ENCODE results near the gene TMEM203. TPM values are rescaled to one million over a fixed set of nuclear protein-coding genes. Genes with fewer than 3 reads are reported as not detected.
A peak's percentile ranks its signal among the peaks of the same experiment; 100 is the strongest.
"Not testable (repeated sequence)": the region's sequence is repeated elsewhere in the genome, so short reads cannot be mapped to it uniquely, and the experiment has no call there.

TMEM203 gene
- total RNA-seq, 1 donor from 2014 or later = 34.1 TPM

- Mint-ChIP-seq H3K36me3 (ENCODE audit: low read depth) (peaks cover 25% of the 10 kb centered on the region), H3K27me3 (no peaks in the 10 kb centered on the region), H3K27ac (peak within 1 kb of the TSS; percentile 93), H3K9me3 (no peaks in the 10 kb centered on the region), H3K4me1 (peaks cover 50% of the 10 kb centered on the region), H3K4me3 (peak within 1 kb of the TSS; percentile 88)
- no peak for TF ChIP-seq CTCF (IDR thresholded peaks at IDR 0.05)
- ChIA-PET CTCF (interaction anchor here (1.3 to 1.6 kb wide), 3 partner anchors 22 to 194 kb away, joined by 3 to 6 read pairs (median 4); partner anchors contain the start of gene NPDC1), POLR2A (interaction anchor here (0.6 to 6.2 kb wide), 64 partner anchors 9 to 837 kb away, joined by 3 to 160 read pairs (median 4); partner anchors contain the start of genes ABCA2, AJM1, ANAPC2 and ARRDC1)
- DNase-seq (peak; percentile 95), ATAC-seq (ENCODE audit: low read depth) (peak; percentile 75)
- intact Hi-C loops (cut with micrococcal nuclease) = loop anchor here (1.0 to 5.0 kb wide), 10 partner anchors 14 to 450 kb away; partner anchors contain the start of genes EXD3, NDOR1, NELFB and NOXA1
Observed at GRCh38 chr9:137240841-137241489, 35.5 kb upstream of the TMEM203 start, which contains the start of gene TUBB4B. TSS of gene TUBB4B (plus strand) at chr9:137241287. CDS start at chr9:137241361, 74 bp downstream.

GRCh38 chr9:137240318-137240840 lies 34.9 kb upstream of the TMEM203 start:
- no peaks in the 10 kb centered on the region for H3K27me3 Mint-ChIP-seq
- intact Hi-C loops (cut with micrococcal nuclease) = loop anchor here (2.0 to 5.0 kb wide), 6 partner anchors 28 to 450 kb away; partner anchors contain the start of genes EXD3, NOXA1, TMEM141 and TOR4A
- POLR2A ChIA-PET = interaction anchor here (0.6 to 6.2 kb wide), 66 partner anchors 9 to 836 kb away, joined by 3 to 160 read pairs (median 4); partner anchors contain the start of genes ABCA2, AJM1, ANAPC2 and ARRDC1
- H3K4me1 Mint-ChIP-seq = peaks cover 53% of the 10 kb centered on the region
- H3K27ac Mint-ChIP-seq = peak overlapping the region; percentile 66
- TF ChIP-seq CTCF (IDR thresholded peaks at IDR 0.05) = no peak
- H3K4me3 Mint-ChIP-seq = peak overlapping the region; percentile 70
- peaks cover 25% of the 10 kb centered on the region for H3K36me3 Mint-ChIP-seq (ENCODE audit: low read depth)
- no peaks in the 10 kb centered on the region for H3K9me3 Mint-ChIP-seq
- no peak for DNase-seq
- peak; percentile 16 for ATAC-seq (ENCODE audit: low read depth)
- CTCF ChIA-PET = interaction anchor here (1.3 to 1.6 kb wide), 3 partner anchors 23 to 194 kb away, joined by 3 to 6 read pairs (median 4); partner anchors contain the start of gene NPDC1

GRCh38 chr9:137239541-137240200 lies 34.2 kb upstream of the TMEM203 start:
- not testable (repeated sequence) for H3K9me3 Mint-ChIP-seq; DNase-seq; H3K27me3 Mint-ChIP-seq; ATAC-seq (ENCODE audit: low read depth)
- H3K4me1 Mint-ChIP-seq = peaks cover 60% of the 10 kb centered on the region
- CTCF ChIA-PET = interaction anchor here (1.3 kb wide), 1 partner anchor 110 kb away, joined by 3 read pairs; no protein-coding TSS in a partner anchor
- H3K36me3 Mint-ChIP-seq (ENCODE audit: low read depth) = peaks cover 25% of the 10 kb centered on the region
- peak overlapping the region; percentile 66 for H3K27ac Mint-ChIP-seq
- intact Hi-C loops (cut with micrococcal nuclease) = loop anchor here (2.0 to 5.0 kb wide), 6 partner anchors 29 to 449 kb away; partner anchors contain the start of genes EXD3, NOXA1, TMEM141 and TOR4A
- POLR2A ChIA-PET = interaction anchor here (0.6 to 6.2 kb wide), 31 partner anchors 13 to 835 kb away, joined by 3 to 160 read pairs (median 5); partner anchors contain the start of genes ABCA2, ANAPC2, ARRDC1 and DPP7
- peak overlapping the region; percentile 70 for H3K4me3 Mint-ChIP-seq

GRCh38 chr9:137237759-137238726 lies 32.6 kb upstream of the TMEM203 start:
- TF ChIP-seq CTCF (IDR thresholded peaks at IDR 0.05) = no peak
- H3K4me1 Mint-ChIP-seq = peaks cover 56% of the 10 kb centered on the region
- ChIA-PET POLR2A (interaction anchor here (0.6 to 1.8 kb wide), 3 partner anchors 48 to 70 kb away, joined by 4 to 9 read pairs (median 8); partner anchors contain the start of genes ANAPC2 and SSNA1), CTCF (interaction anchor here (0.6 to 1.9 kb wide), 6 partner anchors 20 to 191 kb away, joined by 3 to 13 read pairs (median 4); no protein-coding TSS in a partner anchor)
- intact Hi-C loops (cut with micrococcal nuclease) = no loop called here
- no peaks in the 10 kb centered on the region for H3K27me3 Mint-ChIP-seq
- H3K27ac Mint-ChIP-seq = no peak overlapping the region
- DNase-seq (no peak), ATAC-seq (ENCODE audit: low read depth) (no peak)
- H3K36me3 Mint-ChIP-seq (ENCODE audit: low read depth) = peaks cover 13% of the 10 kb centered on the region
- no peaks in the 10 kb centered on the region for H3K9me3 Mint-ChIP-seq
- H3K4me3 Mint-ChIP-seq = no peak overlapping the region
